SK-N-MC (cell line): ENCODE results near the gene NEMP2.
"Not testable (repeated sequence)": the region's sequence is repeated elsewhere in the genome, so short reads cannot be mapped to it uniquely, and the experiment has no call there.

ENCODE experiments used
- DNase-seq: peaks from one replicate; pipeline ENCODE4 v3.0.0-alpha.2; 2011; ENCODE audit warnings: low read depth, low spot score
- H3K27ac ChIP-seq: fragments of 200-600 bp; sonication (generic); 2 replicates; pipeline ENCODE4 v1.5.1; 2016; ENCODE audit warnings: mixed run types
- H3K36me3 ChIP-seq: fragments of 200-600 bp; sonication (generic); 2 replicates; pipeline ENCODE4 v1.6.1; 2017; ENCODE audit warnings: antibody characterized with exemption, low read length, mixed read lengths; ENCODE audit not compliant: insufficient read depth
- H3K4me3 ChIP-seq: fragments of 200-600 bp; sonication (generic); 2 replicates; pipeline ENCODE4 v1.5.1; 2016
- H3K9ac ChIP-seq: fragments of 200-600 bp; sonication (generic); 2 replicates; pipeline ENCODE4 v1.8.0; 2017; ENCODE audit warnings: mixed run types, mixed read lengths; ENCODE audit not compliant: insufficient read length
- H3K9me3 ChIP-seq: fragments of 200-600 bp; sonication (generic); 2 replicates; pipeline ENCODE4 v1.6.1; 2017; ENCODE audit warnings: low read depth, mild to moderate bottlenecking, antibody characterized with exemption, low read length, moderate library complexity, mixed read lengths
- EZH2 ChIP-seq: fragments of 200-600 bp; sonication (generic); IDR thresholded peaks from one replicate; pipeline ENCODE4 v1.6.1; 2017; ENCODE audit warnings: antibody characterized with exemption
- FOXP2 ChIP-seq: optimal IDR thresholded peaks from 2 replicates; pipeline ENCODE3; 2011; ENCODE audit warnings: mild to moderate bottlenecking, moderate library complexity; ENCODE audit not compliant: insufficient read depth; ENCODE audit errors: extremely low read length, control extremely low read depth
- POLR2AphosphoS5 ChIP-seq: IDR thresholded peaks from 2 replicates; pipeline ENCODE4 v1.6.1; 2012; ENCODE audit warnings: mild to moderate bottlenecking, low read depth, low read length, borderline replicate concordance

The NEMP2 gene

GRCh38 chr2:190501231-190501630, 33.3 kb downstream of the NEMP2 start:
- DNase-seq = no peak
- no peak overlapping the region for H3K9ac ChIP-seq
- TF ChIP-seq FOXP2 (no peak), POLR2AphosphoS5 (no peak), EZH2 (no peak)
- H3K9me3 ChIP-seq = no peaks in the 10 kb centered on the region
- no peak overlapping the region for H3K4me3 ChIP-seq
- H3K27ac ChIP-seq = no peak overlapping the region
- 0 out of 2 replicates have a peak, but pooled peaks cover 9% of the 10 kb centered on the region for H3K36me3 ChIP-seq

DNA sequence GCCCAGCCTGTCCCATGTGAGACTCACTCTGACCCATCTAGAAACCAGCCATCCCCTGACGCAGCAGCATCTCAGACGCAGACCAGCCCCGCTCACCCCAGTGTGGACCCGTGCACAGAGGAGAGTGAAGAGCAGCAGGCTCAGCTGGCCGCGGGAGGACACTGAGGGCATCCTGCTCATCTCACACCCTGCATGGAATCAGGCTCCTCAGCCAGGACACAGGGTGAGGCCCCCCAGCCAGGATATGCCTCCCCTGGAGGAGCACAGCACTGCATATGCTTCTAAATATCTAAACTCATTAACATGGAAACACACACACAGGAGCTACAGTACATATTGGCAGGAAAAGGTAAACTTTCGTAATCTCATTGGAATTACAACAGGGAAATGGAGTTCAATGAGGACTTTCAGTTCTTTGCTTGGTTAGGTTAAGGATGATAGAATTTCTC, 34.4 kb downstream of the NEMP2 start:
- Histone ChIP-seq H3K4me3 (no peak overlapping the region), H3K36me3 (0 out of 2 replicates have a peak, but pooled peaks cover 6% of the 10 kb centered on the region), H3K9ac (no peak overlapping the region), H3K9me3 (no peaks in the 10 kb centered on the region), H3K27ac (no peak overlapping the region)
- no peak for DNase-seq
- no peak for TF ChIP-seq EZH2
- TF ChIP-seq FOXP2 = no peak
- TF ChIP-seq POLR2AphosphoS5 = no peak

DNA sequence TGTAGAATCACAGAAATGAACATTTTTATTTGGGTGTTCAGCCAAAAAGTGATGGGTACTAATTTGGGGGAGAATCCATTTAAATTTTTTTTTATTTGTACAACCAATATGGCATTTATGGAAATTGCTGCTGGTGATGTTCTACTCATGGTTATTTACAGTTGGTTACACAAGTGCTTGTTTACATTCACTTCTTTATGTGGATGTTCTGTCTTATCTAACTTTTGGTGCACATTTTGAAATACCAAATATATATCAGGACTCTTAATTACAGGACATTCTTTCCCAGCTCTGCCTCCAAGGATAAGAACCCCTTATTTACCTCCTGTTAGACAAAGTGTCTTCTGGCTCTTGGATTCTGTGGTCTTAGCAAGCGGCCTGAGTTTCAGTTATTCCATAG, 35.2 kb downstream of the NEMP2 start:
- no peak overlapping the region for H3K27ac ChIP-seq
- H3K9me3 ChIP-seq = no peaks in the 10 kb centered on the region
- H3K4me3 ChIP-seq = no peak overlapping the region
- no peak overlapping the region for H3K9ac ChIP-seq
- DNase-seq = no peak
- no peak for TF ChIP-seq EZH2
- TF ChIP-seq POLR2AphosphoS5 = no peak
- no peak for TF ChIP-seq FOXP2
- 0 out of 2 replicates have a peak, but pooled peaks cover 6% of the 10 kb centered on the region for H3K36me3 ChIP-seq

- Histone ChIP-seq H3K4me3 (no peak overlapping the region), H3K36me3 (peaks cover 7% of the 10 kb centered on the region; the same call in 1 of the 2 replicates), H3K27ac (no peak overlapping the region), H3K9me3 (no peaks in the 10 kb centered on the region), H3K9ac (no peak overlapping the region)
- no peak for DNase-seq
- TF ChIP-seq POLR2AphosphoS5 (no peak), EZH2 (no peak), FOXP2 (no peak)
These were observed 37.1 kb downstream of the NEMP2 start for GRCh38 chr2:190497428-190497827.

DNA sequence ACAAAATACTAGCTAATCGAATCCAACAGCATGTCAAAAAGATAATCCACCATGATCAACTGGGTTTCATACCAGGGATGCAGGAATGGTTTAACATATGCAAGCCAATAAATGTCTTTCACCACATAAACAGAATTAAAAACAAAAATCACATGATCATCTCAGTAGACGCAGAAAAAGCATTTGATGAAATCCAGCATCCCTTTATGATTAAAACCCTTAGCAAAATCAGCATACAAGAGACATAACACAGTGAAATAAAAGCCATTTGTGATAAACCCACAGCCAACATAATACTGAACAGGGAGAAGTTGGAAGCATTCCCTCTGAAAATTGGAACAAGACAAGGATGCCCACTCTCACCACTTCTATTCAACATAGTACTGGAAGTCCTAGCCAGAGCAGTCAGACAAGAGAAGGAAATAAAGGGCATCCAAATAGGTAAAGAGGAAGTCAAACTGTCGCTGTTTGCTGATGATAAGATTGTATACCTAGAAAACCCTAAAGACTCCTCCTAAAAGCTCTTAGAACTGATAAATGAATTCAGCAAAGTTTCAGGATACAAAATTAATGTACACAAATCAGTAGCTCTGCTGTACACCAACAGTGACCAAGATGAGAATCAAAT, 39.8 kb downstream of the NEMP2 start:
- H3K9ac ChIP-seq, H3K4me3 ChIP-seq, DNase-seq, H3K27ac ChIP-seq, H3K9me3 ChIP-seq: not testable (repeated sequence)
- H3K36me3 ChIP-seq = peaks cover 24% of the 10 kb centered on the region

- H3K9ac ChIP-seq = no peak overlapping the region
- H3K36me3 ChIP-seq = peaks cover 28% of the 10 kb centered on the region
- peaks cover 4% of the 10 kb centered on the region; the same call in 1 of the 2 replicates for H3K9me3 ChIP-seq
- H3K4me3 ChIP-seq = no peak overlapping the region
- no peak for TF ChIP-seq POLR2AphosphoS5
- TF ChIP-seq FOXP2 = no peak
- TF ChIP-seq EZH2 = no peak
- no peak for DNase-seq
- no peak overlapping the region for H3K27ac ChIP-seq
These were observed 41.4 kb downstream of the NEMP2 start for GRCh38 chr2:190493095-190493494.

DNA sequence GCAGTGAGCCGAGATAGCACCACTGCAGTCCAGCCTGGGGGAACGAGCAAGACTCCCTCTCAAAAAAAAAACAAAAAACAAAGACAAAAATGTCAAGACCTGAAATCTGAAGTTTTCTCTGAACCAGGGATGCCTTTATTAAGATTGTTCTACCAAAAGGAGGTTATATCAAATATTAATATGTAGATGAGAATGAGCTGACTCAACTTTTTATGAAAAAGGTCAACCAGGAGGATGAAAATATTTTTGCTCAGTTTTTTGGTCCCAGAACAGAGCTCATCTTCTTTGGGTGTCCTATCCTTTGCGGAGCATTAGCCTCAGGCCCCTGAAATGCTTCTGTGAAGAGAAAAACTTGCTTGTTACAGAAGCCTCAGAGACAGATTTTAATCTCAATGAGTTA, 44.0 kb downstream of the NEMP2 start:
- DNase-seq = no peak
- Histone ChIP-seq H3K4me3 (no peak overlapping the region), H3K36me3 (peaks cover 28% of the 10 kb centered on the region), H3K27ac (no peak overlapping the region), H3K9ac (no peak overlapping the region), H3K9me3 (peaks cover 4% of the 10 kb centered on the region; the same call in 1 of the 2 replicates)
- TF ChIP-seq POLR2AphosphoS5 (no peak), FOXP2 (no peak), EZH2 (no peak)

- Histone ChIP-seq H3K4me3 (no peak overlapping the region), H3K27ac (no peak overlapping the region), H3K36me3 (peaks cover 28% of the 10 kb centered on the region), H3K9ac (no peak overlapping the region), H3K9me3 (peaks cover 4% of the 10 kb centered on the region; the same call in 1 of the 2 replicates)
- DNase-seq = no peak
- no peak for TF ChIP-seq POLR2AphosphoS5
- TF ChIP-seq EZH2 = no peak
- TF ChIP-seq FOXP2 = no peak
These were observed 45.0 kb downstream of the NEMP2 start for GRCh38 chr2:190489475-190489874.

GRCh38 chr2:190488516-190489233, 45.8 kb downstream of the NEMP2 start:
- H3K36me3 ChIP-seq = peaks cover 28% of the 10 kb centered on the region
- peaks cover 4% of the 10 kb centered on the region; the same call in 1 of the 2 replicates for H3K9me3 ChIP-seq
- no peak overlapping the region for H3K9ac ChIP-seq
- TF ChIP-seq EZH2 = no peak
- no peak for TF ChIP-seq POLR2AphosphoS5
- TF ChIP-seq FOXP2 = no peak
- DNase-seq = no peak
- no peak overlapping the region for H3K4me3 ChIP-seq
- no peak overlapping the region for H3K27ac ChIP-seq
